HG03196 (cell line): ENCODE measurements around the gene FAHD2B.
"Not testable (repeated sequence)": the region's sequence is repeated elsewhere in the genome, so short reads cannot be mapped to it uniquely, and the experiment has no call there.

ENCODE experiments used
- ATAC-seq: cut with Tn5 transposase; IDR thresholded peaks from one replicate; pipeline ENCODE4 v1.9.1; 2021; ENCODE audit not compliant: unreplicated experiment

FAHD2B gene, protein sequence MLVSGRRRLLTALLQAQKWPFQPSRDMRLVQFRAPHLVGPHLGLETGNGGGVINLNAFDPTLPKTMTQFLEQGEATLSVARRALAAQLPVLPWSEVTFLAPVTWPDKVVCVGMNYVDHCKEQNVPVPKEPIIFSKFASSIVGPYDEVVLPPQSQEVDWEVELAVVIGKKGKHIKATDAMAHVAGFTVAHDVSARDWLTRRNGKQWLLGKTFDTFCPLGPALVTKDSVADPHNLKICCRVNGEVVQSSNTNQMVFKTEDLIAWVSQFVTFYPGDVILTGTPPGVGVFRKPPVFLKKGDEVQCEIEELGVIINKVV

GRCh38 chr2:97094772-97095611, at the start of gene FAHD2B:
TSS of gene FAHD2B (minus strand) at chr2:97094882. CDS start at chr2:97091706, 3,176 bp downstream.
- peak; percentile 77 for ATAC-seq

DNA sequence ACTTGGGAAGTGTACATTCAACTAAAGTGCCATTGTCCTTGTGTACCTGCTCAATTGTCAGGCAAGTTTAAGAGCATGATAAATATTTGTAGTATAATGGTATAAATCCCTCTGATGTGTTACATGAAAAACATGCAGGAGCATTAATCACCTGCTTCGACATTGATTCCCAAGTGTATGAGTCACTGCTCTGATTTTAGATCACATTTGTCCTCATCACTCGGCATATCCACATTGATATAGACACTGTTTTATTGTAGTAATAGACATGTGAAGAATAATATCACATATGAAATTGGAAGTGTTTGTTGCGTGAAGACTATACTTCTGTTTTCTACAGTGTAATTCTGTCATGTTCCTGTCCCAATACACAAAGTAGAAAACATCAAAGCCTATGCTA, 49.3 kb upstream of the FAHD2B start:
- ATAC-seq = not testable (repeated sequence)

- not testable (repeated sequence) for ATAC-seq
These were observed 34.4 kb upstream of the FAHD2B start for GRCh38 chr2:97129090-97129489.

- ATAC-seq = peak; percentile 5
These were observed 19.2 kb upstream of the FAHD2B start for GRCh38 chr2:97113882-97114255.

- peak; percentile 92 for ATAC-seq
These were observed 18.6 kb upstream of the FAHD2B start, which contains the start of gene ANKRD36 for GRCh38 chr2:97113050-97113881. TSS of gene ANKRD36 (plus strand) at chr2:97113153. CDS start at chr2:97113740, 587 bp downstream.

DNA sequence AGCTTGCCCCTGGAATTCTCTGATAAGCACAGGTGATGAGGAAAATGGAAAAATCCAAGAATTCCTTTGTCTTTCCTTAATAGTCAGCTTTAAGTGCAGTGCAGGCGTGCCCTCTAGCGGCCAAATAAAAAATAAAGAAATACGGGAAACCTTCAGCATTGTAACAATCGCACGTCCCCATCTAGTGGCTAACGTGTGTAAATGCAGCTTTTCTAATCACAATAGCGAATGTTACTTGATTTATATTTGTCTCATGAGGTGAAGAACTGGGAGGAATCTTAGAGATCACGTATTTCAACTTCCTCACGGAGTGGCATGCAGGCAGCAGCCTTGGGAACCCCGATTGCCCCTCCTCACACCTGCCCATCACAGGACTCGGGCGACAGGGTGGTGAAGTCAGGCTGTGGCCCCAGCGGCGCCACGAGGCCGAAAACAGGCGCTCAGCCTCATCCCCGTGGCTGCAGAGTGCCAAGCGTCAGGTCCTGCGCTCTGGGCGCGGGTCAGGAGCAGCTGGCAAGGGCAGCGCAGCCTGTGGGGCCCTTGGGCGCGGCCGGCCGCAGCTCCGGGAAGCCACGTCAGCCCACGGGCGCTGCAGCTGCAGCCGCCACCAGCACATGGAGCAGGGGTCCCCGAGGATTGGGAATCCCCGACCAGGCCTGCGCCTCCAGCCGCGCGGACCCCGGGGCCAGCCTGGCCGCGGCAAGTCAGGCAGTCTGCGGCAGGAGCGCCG, 17.8 kb upstream of the FAHD2B start:
- ATAC-seq = peak; percentile 53

DNA sequence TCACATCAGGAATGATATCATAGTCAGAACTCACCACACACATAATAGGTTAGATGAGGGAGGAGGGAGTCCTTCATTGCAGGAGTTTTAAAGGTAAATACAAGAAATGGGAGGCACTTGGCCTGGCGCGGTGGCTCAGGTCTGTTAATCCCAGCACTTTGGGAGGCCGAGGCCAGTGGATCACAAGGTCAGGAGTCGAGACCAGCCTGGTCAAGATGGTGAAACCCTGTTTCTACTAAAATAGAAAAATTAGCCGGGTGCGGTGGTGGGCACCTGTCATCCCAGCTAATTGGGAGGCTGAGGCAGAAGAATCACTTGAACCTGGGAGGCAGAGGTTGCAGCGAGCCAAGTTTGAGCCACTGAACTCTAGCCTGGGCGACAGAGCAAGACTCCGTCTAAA, 16.6 kb upstream of the FAHD2B start:
- not testable (repeated sequence) for ATAC-seq

- ATAC-seq = not testable (repeated sequence)
These were observed 12.2 kb upstream of the FAHD2B start for GRCh38 chr2:97106878-97107277.

GRCh38 chr2:97098786-97099372, 4.2 kb upstream of the FAHD2B start:
- not testable (repeated sequence) for ATAC-seq

- ATAC-seq = no peak
These were observed 979 bp upstream of the FAHD2B start for GRCh38 chr2:97095661-97096060.

DNA sequence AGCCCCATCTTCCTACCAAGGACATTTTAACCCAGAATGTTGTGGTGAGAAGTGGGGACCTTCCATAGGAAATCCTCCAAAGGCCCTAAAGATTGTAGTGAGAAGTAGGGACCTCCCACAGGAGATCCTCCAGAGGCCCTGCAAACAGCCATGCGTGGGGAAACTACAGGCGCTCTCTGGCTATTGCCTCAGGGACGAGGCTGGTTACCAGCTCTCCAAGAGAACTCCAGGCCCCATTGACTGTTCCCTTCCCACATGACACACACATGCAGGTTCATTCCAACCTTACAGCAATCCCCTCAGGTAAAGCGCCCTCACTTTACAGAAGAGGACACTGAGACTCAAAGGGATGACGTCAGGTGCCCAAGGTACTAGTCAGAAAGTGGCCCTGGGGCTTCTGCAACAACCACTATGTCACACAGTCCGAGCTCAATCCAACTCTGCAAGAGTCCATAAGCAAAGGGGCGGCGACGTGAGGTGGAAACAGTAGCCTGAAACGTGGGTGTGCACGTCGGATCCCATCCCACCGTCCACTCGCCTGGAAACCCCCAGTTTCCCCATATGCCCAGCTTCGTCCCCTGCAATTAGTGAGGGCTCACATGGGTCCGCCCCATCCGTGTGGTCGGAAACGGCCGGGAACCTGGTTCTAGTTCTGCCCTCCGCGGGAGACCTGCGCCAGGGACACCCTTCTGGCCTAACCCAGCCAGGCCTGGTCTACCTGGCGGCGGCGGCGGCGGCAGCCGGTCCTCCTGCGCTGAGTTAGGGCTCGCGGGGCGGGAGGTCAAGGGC, 505 bp downstream of the FAHD2B start:
- ATAC-seq = not testable (repeated sequence)

- not testable (repeated sequence) for ATAC-seq
These were observed 1.7 kb downstream of the FAHD2B start for GRCh38 chr2:97092946-97093345.

DNA sequence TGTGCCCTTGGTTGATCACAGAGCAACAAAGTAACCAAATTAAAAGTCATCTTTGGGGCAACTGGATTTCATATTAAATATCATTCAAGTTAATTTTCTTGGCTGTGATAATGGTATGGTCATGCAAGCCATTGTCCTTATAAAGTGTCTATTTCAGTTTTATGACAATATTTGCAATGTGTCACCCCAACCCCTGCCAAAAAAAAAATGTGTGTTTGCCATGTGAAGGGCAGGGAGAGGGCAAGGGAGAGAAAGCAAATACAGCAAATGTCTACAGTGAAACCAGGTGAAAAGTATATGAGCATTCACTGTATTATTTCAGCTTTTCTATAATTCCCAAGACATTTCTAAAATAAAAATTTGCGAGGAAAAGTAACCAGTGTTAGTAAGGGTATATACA, 6.0 kb downstream of the FAHD2B start:
- ATAC-seq = not testable (repeated sequence)

- not testable (repeated sequence) for ATAC-seq
These were observed 9.6 kb downstream of the FAHD2B start for GRCh38 chr2:97085093-97085492.

DNA sequence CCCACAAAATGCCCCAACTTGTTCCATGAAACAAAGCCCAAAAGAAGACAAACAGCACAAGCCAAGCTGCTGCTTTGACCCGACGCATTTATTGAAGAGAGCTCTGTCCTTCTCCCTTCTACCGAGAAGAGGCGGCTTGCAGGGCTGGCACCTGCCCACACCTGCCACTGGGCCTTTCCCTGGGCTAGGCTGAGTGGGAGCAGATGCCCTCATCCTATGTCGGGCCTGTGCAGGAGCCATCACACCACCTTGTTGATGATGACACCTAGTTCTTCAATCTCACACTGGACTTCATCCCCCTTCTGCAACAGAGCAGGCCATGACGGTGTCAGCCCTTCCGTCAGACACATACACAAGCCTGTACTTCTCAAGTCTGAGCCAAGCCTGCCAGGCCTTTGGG, 11.2 kb downstream of the FAHD2B start:
- not testable (repeated sequence) for ATAC-seq

DNA sequence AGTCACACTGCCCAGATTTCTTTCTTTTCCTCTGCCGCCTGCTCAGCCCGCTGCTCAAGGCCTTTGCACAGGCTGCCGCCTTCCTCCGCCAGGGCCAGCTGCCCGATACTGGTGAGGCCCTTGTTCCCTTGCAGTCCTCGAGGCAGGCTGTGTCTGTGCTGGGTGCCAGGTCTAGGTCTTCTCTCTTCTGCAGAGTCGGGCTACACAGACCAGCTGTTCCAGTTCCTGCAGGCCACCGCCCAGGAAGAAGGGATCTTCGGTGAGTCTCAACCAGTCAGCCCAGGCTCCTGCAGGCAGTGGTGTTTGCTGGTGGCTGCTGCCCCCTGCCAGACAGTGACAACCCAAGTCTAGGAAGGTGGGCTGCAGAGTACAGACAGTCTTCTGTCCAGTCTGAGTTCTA, 12.5 kb downstream of the FAHD2B start:
- not testable (repeated sequence) for ATAC-seq

- ATAC-seq = not testable (repeated sequence)
These were observed 13.8 kb downstream of the FAHD2B start for GRCh38 chr2:97080855-97081254.

DNA sequence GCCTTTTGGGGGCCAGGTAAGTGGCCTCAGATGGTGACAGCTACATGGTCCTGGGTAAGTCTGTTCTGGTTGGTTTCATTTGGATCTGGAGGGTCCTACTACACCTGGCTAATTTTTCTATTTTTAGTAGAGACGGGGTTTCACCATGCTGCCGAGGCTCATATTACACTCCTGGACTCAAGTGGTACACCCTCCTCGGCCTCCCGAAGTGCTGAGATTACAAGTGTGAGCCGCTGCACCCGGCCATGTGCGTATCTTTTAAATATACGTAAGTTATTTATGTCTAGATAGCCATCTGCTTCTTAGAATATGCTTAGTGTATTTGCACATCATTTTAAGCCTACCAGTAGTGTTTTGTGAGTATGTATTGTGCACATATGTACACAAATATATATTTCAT, 17.5 kb downstream of the FAHD2B start:
- ATAC-seq = not testable (repeated sequence)

DNA sequence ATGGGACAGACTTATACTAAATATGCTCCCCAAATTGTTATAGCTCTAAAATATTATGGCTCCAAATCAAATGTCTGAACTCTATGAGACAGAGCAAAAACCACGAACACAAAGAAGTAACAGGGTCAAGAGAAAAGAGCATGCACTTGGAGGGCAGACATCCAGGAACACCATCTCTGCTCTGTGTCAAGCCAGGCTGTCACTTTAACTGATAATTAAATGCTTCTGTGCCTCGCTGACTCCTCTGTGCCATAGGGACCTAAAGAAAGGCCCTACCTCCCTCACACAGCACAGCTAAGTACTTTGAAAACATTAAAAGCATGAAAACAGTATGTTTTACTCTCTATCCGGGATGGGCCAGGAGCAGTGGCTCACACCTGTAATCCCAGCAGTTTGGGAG, 23.8 kb downstream of the FAHD2B start:
- ATAC-seq = not testable (repeated sequence)
